ENCODE measurements around the gene BRSK1.
A peak's percentile ranks its signal among the peaks of the same experiment; 100 is the strongest.

Gene BRSK1

GRCh38 chr19:55304279-55304978 lies 20.6 kb downstream of the BRSK1 start:
- peak; percentile 18 to 39 for DNase-seq

- DNase-seq: no peak
Observed at GRCh38 chr19:55304980-55305379, 21.2 kb downstream of the BRSK1 start.

DNA sequence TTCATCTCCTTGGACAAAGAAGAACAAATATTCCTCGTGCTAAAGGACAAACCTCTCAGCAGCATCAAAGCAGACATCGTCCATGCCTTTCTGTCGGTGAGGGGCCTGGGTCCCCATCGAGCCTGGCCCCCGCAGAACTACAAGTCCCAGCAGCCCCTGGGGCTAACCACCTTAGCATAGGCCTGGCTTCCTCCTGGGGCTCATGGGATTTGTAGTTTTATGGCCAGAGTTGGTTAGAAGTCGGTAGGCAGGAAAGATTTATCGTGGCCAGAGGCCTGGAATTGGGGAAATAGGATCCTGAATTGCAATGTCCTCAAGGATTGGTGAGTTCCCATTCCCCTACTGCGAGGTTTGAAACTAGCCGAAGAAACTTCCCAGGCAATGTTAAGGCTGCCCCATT lies 21.7 kb downstream of the BRSK1 start:
- peak; percentile 16 to 53 for DNase-seq

DNA sequence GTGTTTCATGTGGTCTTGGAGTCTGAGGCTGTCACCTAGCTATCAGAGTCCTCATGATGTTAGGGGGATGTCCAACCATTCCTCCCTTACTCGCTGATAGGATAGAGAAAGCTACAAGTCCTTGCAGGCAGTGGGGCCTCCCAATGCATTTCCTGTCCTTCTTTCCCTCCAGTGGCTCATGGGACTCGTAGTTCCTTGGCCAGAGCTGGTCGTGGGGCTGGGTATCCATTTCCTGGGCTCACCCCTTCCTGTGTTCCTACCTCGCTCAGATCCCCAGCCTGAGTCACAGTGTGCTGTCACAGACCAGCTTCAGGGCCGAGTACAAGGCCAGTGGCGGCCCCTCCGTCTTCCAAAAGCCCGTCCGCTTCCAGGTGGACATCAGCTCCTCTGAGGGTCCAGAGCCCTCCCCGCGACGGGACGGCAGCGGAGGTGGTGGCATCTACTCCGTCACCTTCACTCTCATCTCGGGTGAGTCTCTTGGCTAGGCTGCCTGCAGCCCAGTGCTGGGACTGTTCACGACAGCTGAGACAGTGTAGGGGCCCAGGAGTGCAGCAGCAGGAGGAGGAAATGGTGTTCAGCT lies 22.3 kb downstream of the BRSK1 start:
- DNase-seq: no peak

- DNase-seq: no peak
Observed at GRCh38 chr19:55306712-55307111, 22.9 kb downstream of the BRSK1 start.

- no peak for DNase-seq
Observed at GRCh38 chr19:55308281-55308680, 24.5 kb downstream of the BRSK1 start.

- DNase-seq: no peak
Observed at GRCh38 chr19:55309448-55309847, 25.7 kb downstream of the BRSK1 start.

DNA sequence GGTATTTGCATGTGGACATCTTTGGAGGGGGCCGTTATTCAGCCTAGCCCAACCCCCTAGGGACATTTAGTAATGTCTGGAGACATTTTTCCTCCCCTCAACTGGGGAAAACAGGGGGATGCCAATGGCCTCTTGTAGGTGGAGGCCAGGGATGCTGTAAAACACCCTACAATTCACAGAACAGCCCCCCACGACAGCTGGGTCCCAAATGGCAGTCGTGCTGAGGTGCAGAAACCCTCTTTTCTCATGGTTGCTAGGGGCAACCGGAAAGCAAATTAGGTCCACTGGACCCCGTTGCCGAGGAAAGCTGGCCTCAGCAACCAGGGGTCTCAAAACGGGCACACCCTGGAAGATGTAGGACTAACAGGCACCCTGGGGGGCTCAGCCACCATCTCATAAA lies 26.7 kb downstream of the BRSK1 start:
- DNase-seq: no peak

- DNase-seq: no peak
Observed at GRCh38 chr19:55311397-55311796, 27.6 kb downstream of the BRSK1 start.

DNA sequence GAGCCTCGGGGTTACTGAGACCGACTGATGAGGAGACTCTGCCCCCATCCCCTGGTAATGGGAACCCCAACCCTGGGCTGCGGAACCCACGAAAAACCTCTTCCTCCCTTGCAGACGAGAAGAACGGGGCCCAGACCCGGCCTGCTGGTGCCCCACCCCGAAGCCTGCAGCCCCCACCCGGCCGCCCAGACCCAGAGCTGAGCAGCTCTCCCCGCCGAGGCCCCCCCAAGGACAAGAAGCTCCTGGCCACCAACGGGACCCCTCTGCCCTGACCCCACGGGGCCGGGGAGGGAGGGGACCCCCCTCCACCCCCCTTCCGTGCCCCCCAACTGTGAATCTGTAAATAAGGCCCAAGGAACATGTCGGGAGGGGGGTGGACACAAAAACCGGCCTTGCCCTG lies 28.0 kb downstream of the BRSK1 start:
- no peak for DNase-seq

GRCh38 chr19:55312621-55313512 lies 29.1 kb downstream of the BRSK1 start:
- no peak for DNase-seq

DNA sequence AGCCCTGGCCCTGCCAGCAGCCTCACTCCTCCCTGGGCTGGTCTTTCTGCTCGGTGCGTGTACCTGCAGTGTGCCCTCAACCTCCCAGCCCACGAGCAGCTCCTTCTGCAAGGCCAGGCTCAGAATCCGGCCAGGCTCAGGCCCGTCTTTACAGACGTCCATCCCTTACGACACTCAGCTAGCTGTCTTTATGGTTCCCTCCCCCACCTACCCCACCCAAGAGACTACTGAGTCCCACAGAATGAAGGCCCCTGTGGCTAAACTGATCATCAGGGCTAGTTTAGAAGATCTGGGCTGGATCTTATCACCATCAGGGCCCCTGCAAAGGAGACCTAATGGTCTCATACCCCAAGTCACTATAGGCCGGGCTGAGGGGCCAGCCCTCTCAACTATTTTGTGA lies 30.6 kb downstream of the BRSK1 start:
- DNase-seq: no peak

DNA sequence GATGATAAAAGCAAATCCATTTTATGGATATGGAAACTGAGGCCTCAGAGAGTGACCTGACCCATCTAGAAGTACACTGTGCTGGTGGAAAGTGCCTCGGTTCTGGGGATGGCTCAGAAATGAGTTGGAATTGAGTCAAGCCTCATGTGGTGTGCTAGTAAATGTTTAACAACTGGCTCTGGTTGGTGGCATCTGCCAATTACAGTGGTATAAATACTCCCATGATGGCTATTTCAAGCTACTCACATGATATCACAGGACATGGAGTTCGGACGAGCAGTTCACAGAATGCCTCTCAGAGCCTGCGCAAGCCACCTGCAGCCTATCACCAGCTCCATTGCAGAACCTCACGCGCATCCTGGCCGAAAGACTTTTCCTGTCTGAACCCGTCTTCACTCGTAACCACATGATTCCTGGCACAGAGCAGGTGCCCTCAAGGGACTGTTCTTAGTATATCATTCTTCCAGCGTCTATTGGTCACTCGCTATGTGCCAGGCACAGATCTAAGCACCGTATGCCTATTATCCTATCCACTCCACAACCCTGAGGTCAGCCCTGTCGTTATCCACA lies 32.2 kb downstream of the BRSK1 start:
- DNase-seq: no peak

GRCh38 chr19:55316646-55317045 lies 32.8 kb downstream of the BRSK1 start:
- no peak for DNase-seq

- DNase-seq: no peak
Observed at GRCh38 chr19:55319785-55320184, 36.0 kb downstream of the BRSK1 start.

DNA sequence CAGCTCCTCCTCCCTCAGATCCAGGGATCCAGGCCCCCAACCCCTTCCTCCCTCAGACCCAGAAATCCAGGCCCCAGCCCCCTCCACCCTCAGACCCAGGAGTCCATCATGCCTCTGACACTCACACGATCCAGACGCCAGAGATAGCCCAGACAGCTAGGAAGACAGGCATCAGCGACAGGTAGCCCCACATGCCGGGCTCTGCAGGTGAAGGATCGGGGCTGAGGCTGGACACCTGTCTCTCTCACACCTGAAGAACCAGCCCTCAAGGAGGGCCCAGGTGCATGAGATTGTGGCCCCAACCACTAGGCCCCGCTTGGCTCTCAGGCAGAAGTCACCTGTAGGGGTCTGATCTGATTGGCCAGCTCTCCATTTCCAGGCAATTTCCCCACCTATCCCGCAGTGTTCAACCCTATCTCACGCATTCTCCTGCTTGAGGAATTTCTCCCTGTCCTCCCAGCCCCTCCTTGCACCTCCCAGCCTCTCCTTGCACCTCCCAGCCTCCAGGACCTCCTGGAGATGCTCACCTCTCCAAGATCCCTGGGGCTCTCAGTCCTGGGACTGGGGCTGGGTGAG lies 37.1 kb downstream of the BRSK1 start:
- no peak for DNase-seq

DNA sequence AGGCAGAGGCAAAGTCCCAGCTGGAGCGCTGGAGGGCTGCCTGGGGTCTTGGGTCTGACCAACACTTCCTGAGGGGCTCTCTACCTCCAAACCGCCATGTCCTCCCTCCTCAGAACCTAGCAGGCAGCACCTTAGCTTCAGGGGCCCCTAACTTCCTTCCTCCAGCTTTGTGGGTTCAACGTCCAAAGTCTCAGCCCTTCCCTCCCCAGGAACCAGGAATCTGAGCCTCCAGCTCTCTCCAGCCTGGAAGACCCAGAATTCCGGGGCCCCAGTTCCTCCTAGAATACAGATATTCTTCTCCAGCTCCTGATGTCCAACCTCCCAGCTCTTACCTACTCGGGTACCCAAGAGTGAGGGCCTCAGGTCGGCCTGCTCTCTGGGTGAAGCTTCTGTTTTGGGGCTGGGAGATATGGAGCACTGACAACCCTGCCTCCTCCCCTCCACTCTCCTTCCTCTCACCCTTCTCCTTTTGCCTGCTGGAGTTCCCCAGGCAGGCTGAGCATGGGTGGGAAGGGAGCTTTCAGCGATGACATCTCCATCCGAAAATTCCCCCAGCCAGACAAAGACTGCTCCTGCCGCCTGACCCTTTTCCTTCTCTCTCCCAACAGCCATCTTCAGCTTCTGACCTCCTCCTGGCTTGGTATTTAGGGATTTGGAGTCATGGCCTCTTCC lies 37.8 kb downstream of the BRSK1 start:
- peak in 1 of 2 donors; percentile 42 for DNase-seq

GRCh38 chr19:55322204-55322885 lies 38.5 kb downstream of the BRSK1 start:
- no peak for DNase-seq

GRCh38 chr19:55324662-55325061 lies 40.9 kb downstream of the BRSK1 start:
- peak in 1 of 2 donors; percentile 22 for DNase-seq

- DNase-seq: peak; percentile 69 to 76
Observed at GRCh38 chr19:55325172-55325571, 41.4 kb downstream of the BRSK1 start, which contains the start of gene TMEM150B. TMEM150B (minus strand) TSS chr19:55325341; CDS start chr19:55321036, 4,305 bp downstream.

- peak; percentile 24 to 63 for DNase-seq
Observed at GRCh38 chr19:55328774-55329318, 45.0 kb downstream of the BRSK1 start.

Measured in inflammatory macrophage (primary cell).